ENCODE data around the gene AANAT.

The AANAT gene

GRCh38 chr17:76442341-76443338 lies 24.8 kb upstream of the AANAT start:
- WGBS, 2 experiments (ENCODE audit: insufficient coverage in 2 of 2) = 93 to 97% methylated on average over 6 to 7 of the region's 8 CpGs
- H3K4me3 ChIP-seq (ENCODE audit: extremely low read depth, insufficient read depth, low read length, poor library complexity, severe bottlenecking) = no peak overlapping the region
- peaks cover 47% of the 10 kb centered on the region for H3K4me1 ChIP-seq (ENCODE audit: control insufficient read depth, insufficient read depth, low read length, poor library complexity, severe bottlenecking)
- no peak overlapping the region for H3K27ac ChIP-seq (ENCODE audit: low read depth, low read length, severe bottlenecking)
- H3K9me3 ChIP-seq (ENCODE audit: control insufficient read depth, low read length) = no peaks in the 10 kb centered on the region
- H3K36me3 ChIP-seq (ENCODE audit: control insufficient read depth, insufficient read depth, low read length) = no peaks in the 10 kb centered on the region

GRCh38 chr17:76444518-76445311 lies 22.7 kb upstream of the AANAT start:
- H3K4me3 ChIP-seq (ENCODE audit: extremely low read depth, insufficient read depth, low read length, poor library complexity, severe bottlenecking) = no peak overlapping the region
- H3K4me1 ChIP-seq (ENCODE audit: control insufficient read depth, insufficient read depth, low read length, poor library complexity, severe bottlenecking) = peaks cover 50% of the 10 kb centered on the region
- H3K27ac ChIP-seq (ENCODE audit: low read depth, low read length, severe bottlenecking) = no peak overlapping the region
- H3K9me3 ChIP-seq (ENCODE audit: control insufficient read depth, low read length) = no peaks in the 10 kb centered on the region
- WGBS, 2 experiments (ENCODE audit: insufficient coverage in 2 of 2) = 35 to 50% methylated on average over 6 to 9 of the region's 9 CpGs
- H3K36me3 ChIP-seq (ENCODE audit: control insufficient read depth, insufficient read depth, low read length) = no peaks in the 10 kb centered on the region

GRCh38 chr17:76445697-76446448 lies 21.5 kb upstream of the AANAT start:
- WGBS, 2 experiments (ENCODE audit: insufficient coverage in 2 of 2) = 50 to 52% methylated on average over 8 to 10 of the region's 10 CpGs
- Histone ChIP-seq H3K9me3 (ENCODE audit: control insufficient read depth, low read length) (no peaks in the 10 kb centered on the region), H3K4me1 (ENCODE audit: control insufficient read depth, insufficient read depth, low read length, poor library complexity, severe bottlenecking) (peaks cover 48% of the 10 kb centered on the region), H3K36me3 (ENCODE audit: control insufficient read depth, insufficient read depth, low read length) (no peaks in the 10 kb centered on the region), H3K27ac (ENCODE audit: low read depth, low read length, severe bottlenecking) (no peak overlapping the region), H3K4me3 (ENCODE audit: extremely low read depth, insufficient read depth, low read length, poor library complexity, severe bottlenecking) (no peak overlapping the region)

GRCh38 chr17:76446449-76447231 lies 20.8 kb upstream of the AANAT start:
- Histone ChIP-seq H3K4me1 (ENCODE audit: control insufficient read depth, insufficient read depth, low read length, poor library complexity, severe bottlenecking) (peaks cover 55% of the 10 kb centered on the region), H3K27ac (ENCODE audit: low read depth, low read length, severe bottlenecking) (no peak overlapping the region), H3K9me3 (ENCODE audit: control insufficient read depth, low read length) (no peaks in the 10 kb centered on the region), H3K4me3 (ENCODE audit: extremely low read depth, insufficient read depth, low read length, poor library complexity, severe bottlenecking) (no peak overlapping the region), H3K36me3 (ENCODE audit: control insufficient read depth, insufficient read depth, low read length) (no peaks in the 10 kb centered on the region)
- WGBS, 2 experiments (ENCODE audit: insufficient coverage in 2 of 2) = 54 to 58% methylated on average over 5 to 9 of the region's 9 CpGs

GRCh38 chr17:76447931-76448652 lies 19.3 kb upstream of the AANAT start:
- peaks cover 48% of the 10 kb centered on the region for H3K4me1 ChIP-seq (ENCODE audit: control insufficient read depth, insufficient read depth, low read length, poor library complexity, severe bottlenecking)
- H3K36me3 ChIP-seq (ENCODE audit: control insufficient read depth, insufficient read depth, low read length) = no peaks in the 10 kb centered on the region
- WGBS, 2 experiments (ENCODE audit: insufficient coverage in 2 of 2) = 85% methylated on average over 6 to 7 of the region's 7 CpGs
- H3K9me3 ChIP-seq (ENCODE audit: control insufficient read depth, low read length) = no peaks in the 10 kb centered on the region
- no peak overlapping the region for H3K4me3 ChIP-seq (ENCODE audit: extremely low read depth, insufficient read depth, low read length, poor library complexity, severe bottlenecking)
- H3K27ac ChIP-seq (ENCODE audit: low read depth, low read length, severe bottlenecking) = no peak overlapping the region

GRCh38 chr17:76449126-76449525 lies 18.3 kb upstream of the AANAT start:
- Histone ChIP-seq H3K9me3 (ENCODE audit: control insufficient read depth, low read length) (no peaks in the 10 kb centered on the region), H3K27ac (ENCODE audit: low read depth, low read length, severe bottlenecking) (no peak overlapping the region), H3K4me3 (ENCODE audit: extremely low read depth, insufficient read depth, low read length, poor library complexity, severe bottlenecking) (no peak overlapping the region), H3K4me1 (ENCODE audit: control insufficient read depth, insufficient read depth, low read length, poor library complexity, severe bottlenecking) (peaks cover 44% of the 10 kb centered on the region), H3K36me3 (ENCODE audit: control insufficient read depth, insufficient read depth, low read length) (no peaks in the 10 kb centered on the region)
- WGBS, 2 experiments (ENCODE audit: insufficient coverage in 2 of 2) = 92 to 94% methylated on average over 6 of the region's 6 CpGs

GRCh38 chr17:76451506-76451905 lies 15.9 kb upstream of the AANAT start:
- Histone ChIP-seq H3K9me3 (ENCODE audit: control insufficient read depth, low read length) (no peaks in the 10 kb centered on the region), H3K4me3 (ENCODE audit: extremely low read depth, insufficient read depth, low read length, poor library complexity, severe bottlenecking) (peak overlapping the region; percentile 87), H3K36me3 (ENCODE audit: control insufficient read depth, insufficient read depth, low read length) (no peaks in the 10 kb centered on the region), H3K27ac (ENCODE audit: low read depth, low read length, severe bottlenecking) (no peak overlapping the region), H3K4me1 (ENCODE audit: control insufficient read depth, insufficient read depth, low read length, poor library complexity, severe bottlenecking) (peaks cover 24% of the 10 kb centered on the region)
- WGBS, 2 experiments (ENCODE audit: insufficient coverage in 2 of 2) = 26 to 44% methylated on average over 4 of the region's 6 CpGs

GRCh38 chr17:76452127-76452659 lies 15.2 kb upstream of the AANAT start:
- Histone ChIP-seq H3K4me1 (ENCODE audit: control insufficient read depth, insufficient read depth, low read length, poor library complexity, severe bottlenecking) (peaks cover 17% of the 10 kb centered on the region), H3K27ac (ENCODE audit: low read depth, low read length, severe bottlenecking) (peak overlapping the region; percentile 74), H3K36me3 (ENCODE audit: control insufficient read depth, insufficient read depth, low read length) (no peaks in the 10 kb centered on the region), H3K4me3 (ENCODE audit: extremely low read depth, insufficient read depth, low read length, poor library complexity, severe bottlenecking) (peak overlapping the region; percentile 87), H3K9me3 (ENCODE audit: control insufficient read depth, low read length) (no peaks in the 10 kb centered on the region)
- 0 to 1% methylated on average over 20 to 27 of the region's 29 CpGs for WGBS, 2 experiments (ENCODE audit: insufficient coverage in 2 of 2)

- H3K27ac ChIP-seq (ENCODE audit: low read depth, low read length, severe bottlenecking) = peak within 1 kb of the TSS; percentile 74
- peaks cover 11% of the 10 kb centered on the region for H3K4me1 ChIP-seq (ENCODE audit: control insufficient read depth, insufficient read depth, low read length, poor library complexity, severe bottlenecking)
- H3K9me3 ChIP-seq (ENCODE audit: control insufficient read depth, low read length) = no peaks in the 10 kb centered on the region
- peak within 1 kb of the TSS; percentile 87 for H3K4me3 ChIP-seq (ENCODE audit: extremely low read depth, insufficient read depth, low read length, poor library complexity, severe bottlenecking)
- WGBS, 2 experiments (ENCODE audit: insufficient coverage in 2 of 2) = 0 to 1% methylated on average over 60 to 69 of the region's 101 CpGs
- no peaks in the 10 kb centered on the region for H3K36me3 ChIP-seq (ENCODE audit: control insufficient read depth, insufficient read depth, low read length)
These were observed 14.6 kb upstream of the AANAT start, which contains the start of gene UBE2O for GRCh38 chr17:76452660-76453430. Gene UBE2O, minus strand, starts transcription at chr17:76453152. Its CDS starts 11 bp downstream, at chr17:76453141.
